GM18951 (cell line): ENCODE results near the gene DUS1L.
A peak's percentile ranks its signal among the peaks of the same experiment; 100 is the strongest.

Source experiments
- POLR2A ChIP-seq: IDR thresholded peaks from 4 replicates; pipeline ENCODE4 v1.6.1; 2011; ENCODE audit warnings: mild to moderate bottlenecking; ENCODE audit not compliant: insufficient read length, insufficient read depth; ENCODE audit errors: extremely low read depth
- in situ Hi-C: fragments of 300-500 bp; cut with MboI; formaldehyde crosslinking; loops from one replicate; pipeline ENCODE4 v1.12.0; 2022; ENCODE audit warnings: low sequenced_read_pairs, mixed read lengths, inconsistent platforms; ENCODE audit not compliant: unreplicated experiment

The DUS1L gene

GRCh38 chr17:82105417-82105881, 39.8 kb upstream of the DUS1L start:
- TF ChIP-seq POLR2A: no peak
- in situ Hi-C loops: no loop called here

DNA sequence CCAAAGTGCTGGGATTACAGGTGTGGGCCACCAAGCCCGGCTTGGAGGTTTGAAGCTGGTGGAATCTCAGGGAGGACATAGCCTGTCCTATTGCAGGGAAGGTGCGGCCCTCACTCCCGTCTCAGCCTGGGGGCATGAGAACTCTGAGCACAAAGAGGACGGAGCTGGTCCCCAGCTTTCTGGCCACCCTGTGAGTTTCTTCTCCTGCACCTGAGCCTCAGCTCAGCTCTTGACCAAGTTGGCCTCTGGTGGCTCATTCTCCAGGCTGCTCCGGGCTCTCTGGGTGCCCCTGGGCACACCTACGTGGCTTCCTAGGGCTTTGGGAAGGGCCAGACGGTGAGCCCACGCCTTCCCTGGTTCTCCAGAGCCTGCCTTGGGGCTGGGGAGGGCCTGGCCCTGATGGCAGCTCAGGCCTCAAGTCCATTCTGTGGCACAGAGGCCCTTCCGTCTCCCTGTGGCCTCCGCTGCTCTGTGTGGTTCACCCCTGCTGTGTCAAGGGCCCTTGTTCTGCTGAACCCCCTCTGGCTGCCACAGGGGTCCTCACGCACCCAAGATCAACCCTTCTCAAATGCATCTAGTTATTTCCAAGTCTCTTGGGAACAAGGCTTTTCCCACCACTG, 39.3 kb upstream of the DUS1L start:
- in situ Hi-C loops: no loop called here

GRCh38 chr17:82103553-82104451, 38.2 kb upstream of the DUS1L start:
- TF ChIP-seq POLR2A: no peak
- in situ Hi-C loops: no loop called here

More for the DNA sequence above, 39.3 kb upstream of the DUS1L start:
- no peak for TF ChIP-seq POLR2A

DNA sequence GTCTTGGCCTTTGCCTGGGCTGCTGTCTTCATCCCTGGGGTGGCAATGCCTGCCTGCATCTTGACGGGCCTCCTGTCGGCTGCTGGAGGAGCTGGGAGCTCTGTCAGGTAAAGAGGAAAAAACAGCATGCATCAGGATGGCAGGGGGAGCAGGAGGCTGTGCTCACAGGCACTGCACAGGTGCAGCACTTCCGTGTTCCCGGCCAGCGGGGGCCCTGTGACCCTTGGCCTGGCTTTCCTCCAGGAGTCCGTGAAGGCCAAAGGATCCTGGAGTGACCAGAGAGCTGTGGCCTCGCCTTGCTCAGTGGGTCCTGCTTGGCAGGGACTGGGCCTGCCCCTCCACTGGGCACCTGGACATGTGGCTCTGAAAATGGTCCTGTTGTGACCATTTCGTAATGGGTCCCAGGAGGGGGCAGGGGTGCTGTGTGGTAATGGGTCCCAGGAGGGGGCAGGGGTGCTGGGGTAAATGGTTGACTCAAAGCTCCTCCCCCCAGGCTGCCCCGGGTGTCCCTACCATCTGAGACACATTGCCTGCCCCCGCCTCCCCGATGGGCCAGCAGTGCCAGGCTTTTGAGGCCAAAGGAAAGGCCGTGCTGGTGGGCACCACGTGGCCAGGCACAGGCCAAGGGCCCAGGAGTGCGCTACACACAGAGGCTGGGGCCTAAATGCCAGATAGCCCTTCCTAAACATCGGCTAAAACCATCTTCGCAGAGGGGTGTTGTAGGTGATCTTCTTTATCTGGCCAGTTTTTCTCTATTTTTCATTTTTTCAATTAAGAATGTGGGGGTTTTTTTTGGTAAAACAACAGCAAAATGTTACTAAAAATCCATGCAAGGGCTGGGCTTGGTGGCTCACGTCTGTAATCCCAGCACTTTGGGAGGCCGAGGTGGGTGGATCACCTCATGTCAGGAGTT, 36.4 kb upstream of the DUS1L start:
- in situ Hi-C loops: no loop called here
- TF ChIP-seq POLR2A: no peak

DNA sequence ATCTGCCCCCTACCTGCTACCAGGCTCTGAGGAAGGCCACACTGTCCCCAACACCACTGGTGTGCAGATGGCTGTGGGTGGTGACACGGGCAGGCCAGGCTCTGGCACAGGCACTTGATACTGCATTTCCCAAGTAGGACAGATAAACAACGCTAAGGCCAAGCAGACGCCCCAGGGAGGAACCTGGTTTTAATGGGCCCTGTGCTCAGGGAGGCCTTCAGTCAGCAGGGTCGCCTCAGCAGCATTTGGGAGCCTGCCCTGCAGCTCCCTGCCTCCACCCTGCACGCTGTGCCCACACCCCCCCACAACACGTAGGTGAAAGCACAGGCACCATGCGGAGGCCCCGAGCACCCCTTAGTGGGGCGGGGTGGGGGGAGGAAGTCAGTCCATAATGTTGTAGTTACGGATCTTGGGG, 35.7 kb upstream of the DUS1L start:
- TF ChIP-seq POLR2A: no peak
- in situ Hi-C loops: no loop called here

- in situ Hi-C loops: no loop called here
- TF ChIP-seq POLR2A: peak; percentile 15
Measured at GRCh38 chr17:82100502-82101298, 35.1 kb upstream of the DUS1L start.

GRCh38 chr17:82098939-82099763, 33.5 kb upstream of the DUS1L start:
- peak; percentile 50 for TF ChIP-seq POLR2A
- in situ Hi-C loops: no loop called here

GRCh38 chr17:82098169-82098938, 32.8 kb upstream of the DUS1L start, which contains the start of gene FASN:
Gene FASN (minus strand): TSS chr17:82098236. CDS start chr17:82096445, 1,791 bp downstream.
- in situ Hi-C loops: no loop called here

DNA sequence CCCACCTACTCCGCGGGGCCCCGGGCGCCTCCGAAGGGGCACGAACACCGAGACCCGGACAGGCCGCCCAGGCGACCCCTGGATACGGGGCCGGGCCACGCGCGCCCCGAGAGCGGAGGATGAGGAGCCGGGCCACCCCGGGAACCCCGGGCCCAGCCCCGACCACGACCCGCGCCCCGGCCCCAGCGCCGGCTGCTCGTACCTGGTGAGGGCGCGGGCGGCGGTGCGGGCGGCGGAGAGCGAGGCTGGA, 32.2 kb upstream of the DUS1L start:
- TF ChIP-seq POLR2A: no peak
- in situ Hi-C loops: no loop called here

More at GRCh38 chr17:82098169-82098938, 32.8 kb upstream of the DUS1L start, which contains the start of gene FASN:
- TF ChIP-seq POLR2A: peak; percentile 98

GRCh38 chr17:82097184-82097918, 31.7 kb upstream of the DUS1L start:
- in situ Hi-C loops: no loop called here

GRCh38 chr17:82096709-82097183, 31.1 kb upstream of the DUS1L start:
- TF ChIP-seq POLR2A: no peak
- in situ Hi-C loops: no loop called here

More at GRCh38 chr17:82097184-82097918, 31.7 kb upstream of the DUS1L start:
- TF ChIP-seq POLR2A: peak; percentile 19
